22Rv1 (cell line): ENCODE data around the gene SGPL1.

Source experiments
- CTCF ChIP-seq: fragments of 450-650 bp; IDR thresholded peaks from 2 replicates; pipeline ENCODE4 v1.5.1; 2017; ENCODE audit warnings: mild to moderate bottlenecking
- ZFX ChIP-seq: fragments of 450-650 bp; IDR thresholded peaks from 2 replicates; pipeline ENCODE4 v1.6.1; 2017; ENCODE audit warnings: antibody characterized with exemption, borderline replicate concordance

- no peak for TF ChIP-seq CTCF
- no peak for TF ChIP-seq ZFX
Measured at GRCh38 chr10:70775679-70776454, 39.9 kb upstream of the SGPL1 start.
